GM21576 (cell line): Measurements from ENCODE around the gene CTNND2.
"Not testable (repeated sequence)": the region's sequence is repeated elsewhere in the genome, so short reads cannot be mapped to it uniquely, and the experiment has no call there.

Experiments
- ATAC-seq: cut with Tn5 transposase; IDR thresholded peaks from one replicate; pipeline ENCODE4 v1.9.1; 2021; ENCODE audit warnings: mild to moderate bottlenecking, moderate library complexity; ENCODE audit not compliant: unreplicated experiment

Gene CTNND2

DNA sequence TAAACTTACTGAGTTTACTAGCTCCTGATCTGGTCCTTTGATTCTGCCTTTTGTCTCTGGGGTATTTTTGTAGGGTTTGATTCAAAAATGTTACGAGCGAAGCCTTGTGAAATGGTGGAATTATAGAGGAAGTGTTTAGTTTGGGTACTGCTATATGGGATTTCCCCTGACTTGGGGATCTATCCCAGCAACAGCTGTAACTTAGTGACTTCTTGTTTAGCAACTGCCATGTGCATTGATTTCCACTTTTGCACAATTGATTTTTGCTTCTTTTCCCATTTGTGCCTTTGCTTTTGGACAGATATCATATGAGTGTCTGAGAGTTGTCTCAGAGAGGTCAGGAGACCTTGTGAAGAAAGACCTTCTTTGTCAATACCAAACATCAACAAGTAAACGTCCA is 894.7 kb downstream of the CTNND2 start:
- no peak for ATAC-seq

DNA sequence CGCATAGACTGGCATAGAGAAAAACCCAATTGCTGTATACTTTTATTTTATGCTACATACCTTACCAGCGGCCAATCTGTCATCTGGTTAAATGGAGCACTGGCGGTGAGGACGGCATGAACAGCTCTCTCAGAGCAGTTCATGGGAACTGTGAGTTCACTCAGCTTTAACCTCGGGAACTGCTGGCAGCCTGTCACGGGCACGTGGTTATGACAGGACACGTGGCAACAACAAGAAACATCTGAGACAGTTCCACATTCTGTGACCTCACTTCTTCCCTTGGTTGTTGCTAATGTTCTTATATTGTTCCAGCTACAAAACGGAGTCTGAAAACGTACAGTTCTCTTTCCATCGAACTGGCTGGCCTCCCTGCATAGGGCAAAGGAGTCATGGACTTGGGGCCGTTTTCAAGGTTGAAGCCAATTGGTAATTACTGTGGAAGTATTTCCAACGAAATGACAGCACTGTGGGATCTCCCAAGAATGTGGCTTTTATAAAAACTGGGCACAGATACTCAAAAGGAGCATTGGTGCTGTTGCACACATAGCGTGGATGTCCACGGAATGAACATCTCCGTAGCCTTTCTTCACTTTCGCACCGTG is 896.9 kb downstream of the CTNND2 start:
- ATAC-seq, result no peak

DNA sequence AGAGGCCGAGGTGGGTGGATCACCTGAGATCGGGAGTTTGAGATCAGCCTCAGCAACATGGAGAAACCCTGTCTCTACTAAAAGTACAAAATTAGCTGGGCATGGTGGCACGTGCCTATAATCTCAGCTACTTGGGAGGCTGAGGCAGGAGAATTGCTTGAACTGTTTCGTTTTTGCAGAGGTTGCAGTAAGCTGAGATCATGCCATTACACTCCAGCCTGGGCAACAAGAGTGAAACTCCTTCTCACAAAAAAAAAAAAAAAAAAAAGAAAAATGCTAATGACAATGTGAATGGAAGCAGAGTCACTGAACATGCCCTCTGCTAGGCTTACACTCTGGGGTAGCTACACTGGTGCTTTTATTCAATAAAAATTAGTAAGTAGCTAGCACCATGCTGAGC is 899.7 kb downstream of the CTNND2 start:
- not testable (repeated sequence) for ATAC-seq

DNA sequence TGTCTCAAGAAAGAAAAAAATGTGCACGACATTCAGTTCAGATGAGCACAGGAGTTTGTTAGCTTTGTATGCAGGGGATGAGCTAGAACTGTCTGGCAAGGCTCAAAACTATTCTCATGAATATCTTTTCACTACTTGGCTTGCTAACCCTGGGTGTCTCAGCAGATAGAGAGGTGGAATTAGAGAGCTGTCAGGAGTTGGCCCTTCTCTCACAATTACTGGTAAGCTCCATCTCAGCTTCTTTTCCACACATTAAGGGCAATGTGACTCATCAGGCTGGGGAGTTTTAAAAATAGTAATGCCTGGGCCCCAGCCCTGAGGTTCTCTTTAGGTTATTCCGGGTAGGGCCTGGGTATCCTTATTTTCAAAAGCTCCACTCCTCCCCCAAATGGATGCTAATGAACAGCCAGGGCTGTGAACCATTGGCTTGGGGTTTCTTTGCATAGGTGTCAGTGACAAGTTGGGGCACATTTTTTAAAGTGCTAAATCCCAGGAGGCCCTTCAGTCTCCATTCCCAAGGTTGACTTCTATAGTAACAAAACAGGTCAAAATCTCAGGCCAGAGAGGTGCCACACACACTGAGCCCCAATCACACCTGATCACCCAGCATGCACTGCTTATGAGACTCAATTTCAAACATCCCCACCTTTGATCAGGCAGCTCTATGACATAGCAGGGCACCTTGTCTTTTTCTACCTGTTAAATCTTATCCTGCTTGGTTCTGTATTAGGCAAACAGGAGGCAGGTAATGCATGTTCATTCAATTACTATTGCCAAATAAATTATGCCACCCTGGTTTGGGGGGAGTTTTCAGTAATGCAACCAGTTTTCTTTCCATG is 903.5 kb downstream of the CTNND2 start:
- ATAC-seq, result no peak

DNA sequence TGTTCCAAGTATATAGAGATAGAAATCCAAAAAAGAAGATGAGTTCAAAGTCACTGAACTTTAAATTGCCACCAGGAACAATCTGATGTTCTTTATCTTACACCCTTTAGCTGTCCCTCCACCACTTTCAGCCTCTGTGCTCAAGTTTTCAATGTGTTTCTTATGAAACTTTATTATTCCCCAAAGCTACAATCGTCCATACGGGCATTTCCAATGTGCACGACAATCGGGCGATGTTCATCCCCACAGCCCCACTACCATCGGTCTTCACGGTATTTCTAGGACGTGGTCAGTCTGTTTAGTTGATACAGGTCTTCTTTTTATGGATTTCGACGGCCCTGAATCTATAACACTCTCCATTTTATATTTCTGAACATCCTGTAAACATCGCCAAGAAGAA is 904.5 kb downstream of the CTNND2 start:
- no peak for ATAC-seq

DNA sequence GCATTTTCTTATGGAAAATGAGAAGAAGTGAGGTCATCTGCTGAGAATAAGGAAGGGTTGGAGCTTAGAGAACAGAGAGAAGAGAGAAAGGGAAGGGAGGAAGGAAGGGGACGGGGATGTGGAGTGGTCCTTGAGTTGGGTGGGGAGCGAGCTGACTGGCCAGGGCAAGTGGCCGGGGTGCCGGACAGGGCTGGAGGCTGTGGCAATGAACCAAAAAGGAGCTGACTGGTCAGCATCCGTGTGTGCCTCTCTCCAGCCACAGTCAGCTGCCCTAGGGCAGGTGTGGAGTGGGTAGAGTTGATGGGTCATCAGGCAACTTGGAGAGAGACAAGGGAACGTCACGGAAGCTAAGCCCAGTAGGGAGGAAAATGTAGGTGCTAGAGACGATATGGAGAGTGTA is 908.4 kb downstream of the CTNND2 start:
- ATAC-seq, result no peak

DNA sequence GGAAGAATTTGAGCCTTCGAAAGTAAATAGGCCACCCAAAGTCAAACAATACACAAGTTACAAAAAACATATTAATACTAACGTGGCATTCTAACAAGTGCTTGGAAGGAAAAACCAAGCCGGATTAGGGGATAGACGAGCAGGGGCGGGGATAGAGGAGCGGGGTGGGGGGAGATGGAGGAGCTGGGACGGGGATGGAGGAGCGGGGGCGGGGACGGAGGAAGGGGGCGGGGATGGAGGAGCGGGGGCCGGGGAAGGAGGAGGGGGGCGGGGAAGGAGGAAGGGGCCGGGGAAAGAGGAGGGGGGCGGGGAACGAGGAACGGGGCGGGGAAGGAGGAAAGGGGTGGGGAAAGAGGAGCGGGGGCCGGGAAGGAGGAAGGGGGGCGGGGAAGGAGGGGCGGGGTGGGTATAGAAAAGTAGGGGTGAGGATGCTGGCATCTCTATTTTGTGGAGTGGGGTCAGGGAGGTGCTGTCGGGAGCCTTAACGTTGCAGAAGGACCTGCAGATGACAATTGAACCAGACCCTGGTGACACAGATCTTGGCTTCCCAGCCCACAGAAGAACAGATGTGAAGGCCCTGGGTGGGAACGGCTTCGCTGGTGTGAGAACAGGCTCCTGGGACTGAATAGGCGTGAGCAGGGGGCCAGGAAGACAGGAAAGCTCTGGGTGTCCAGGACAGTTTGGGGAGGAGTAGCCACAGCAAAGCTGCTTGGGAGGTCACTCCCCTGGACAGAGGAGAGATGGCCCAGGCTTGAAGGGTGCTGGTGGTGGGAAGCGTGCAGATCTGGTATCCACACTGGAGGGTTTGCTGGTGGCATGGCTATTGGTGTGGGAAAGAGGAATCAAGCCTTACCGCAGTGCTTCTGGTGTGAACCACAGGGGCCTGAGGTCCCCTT is 909.9 kb downstream of the CTNND2 start:
- no peak for ATAC-seq

DNA sequence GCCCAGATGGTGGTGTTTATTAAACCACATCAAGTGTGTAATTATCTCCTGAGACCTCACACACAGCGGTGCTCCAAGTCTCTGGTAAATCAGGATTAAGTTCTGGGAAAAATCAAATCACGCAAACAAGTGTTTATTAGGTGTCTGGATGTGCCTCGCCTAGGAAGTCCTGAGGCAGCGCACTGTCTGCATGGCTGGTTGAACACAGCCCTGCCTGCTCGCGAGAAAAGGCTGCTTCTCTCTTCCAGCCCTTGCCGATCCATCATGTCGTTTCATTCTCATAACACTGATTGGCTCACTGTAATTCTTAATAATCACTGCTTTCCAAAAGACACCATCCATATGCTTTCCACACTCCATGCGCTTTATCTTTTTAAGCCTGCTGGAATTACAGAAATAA is 913.6 kb downstream of the CTNND2 start:
- ATAC-seq, result no peak

DNA sequence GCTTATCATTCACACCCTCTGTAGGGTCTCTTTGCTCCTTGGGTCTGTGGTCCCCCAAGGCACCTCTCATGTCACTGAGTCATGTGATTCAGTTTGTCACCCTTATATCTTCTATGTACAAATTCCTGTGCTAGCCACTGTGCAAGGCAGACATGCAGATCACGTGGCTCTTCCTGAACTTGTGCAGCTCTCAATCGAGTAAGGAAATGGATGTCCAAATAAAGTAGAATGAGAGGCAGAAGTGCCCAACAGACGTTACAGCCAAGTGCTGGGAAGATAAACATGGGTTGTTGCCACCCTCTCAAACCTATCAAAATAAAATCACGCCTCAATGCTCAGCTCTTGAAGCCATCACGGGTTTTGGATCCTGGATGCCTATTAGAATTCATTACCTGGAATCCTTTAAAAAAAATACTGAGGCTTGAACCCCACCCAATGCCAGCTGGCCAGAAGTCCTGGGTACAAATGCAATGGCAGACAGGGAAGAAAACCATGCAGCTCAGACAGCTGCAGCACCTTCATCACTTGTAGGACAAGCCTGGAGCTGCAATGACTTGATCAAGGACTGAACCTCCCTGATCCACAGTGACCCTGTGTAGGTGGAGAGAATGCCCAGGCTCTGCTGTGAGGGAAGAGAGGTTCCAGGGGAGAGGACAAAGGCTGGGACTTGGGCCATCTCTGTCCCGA is 914.5 kb downstream of the CTNND2 start:
- no peak for ATAC-seq

DNA sequence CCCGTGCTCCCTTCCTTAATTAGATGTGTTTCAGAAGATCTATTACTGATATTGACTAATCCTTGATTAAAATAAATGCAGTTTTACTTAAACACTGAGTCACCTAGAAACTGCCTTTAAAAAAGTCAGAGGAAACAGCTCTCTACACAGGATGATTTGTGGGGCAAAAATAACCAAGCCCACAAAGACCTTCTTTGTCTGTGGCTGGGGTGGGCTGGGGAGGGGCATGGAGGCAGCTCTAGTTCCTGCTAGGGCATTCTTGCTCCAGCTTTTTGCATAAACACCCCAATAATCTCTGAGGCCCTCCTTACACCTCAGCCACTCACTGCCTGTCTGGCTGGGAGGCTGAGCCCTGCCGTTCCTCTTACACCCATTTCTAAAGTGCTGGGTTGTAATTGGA is 915.6 kb downstream of the CTNND2 start:
- ATAC-seq, result no peak

DNA sequence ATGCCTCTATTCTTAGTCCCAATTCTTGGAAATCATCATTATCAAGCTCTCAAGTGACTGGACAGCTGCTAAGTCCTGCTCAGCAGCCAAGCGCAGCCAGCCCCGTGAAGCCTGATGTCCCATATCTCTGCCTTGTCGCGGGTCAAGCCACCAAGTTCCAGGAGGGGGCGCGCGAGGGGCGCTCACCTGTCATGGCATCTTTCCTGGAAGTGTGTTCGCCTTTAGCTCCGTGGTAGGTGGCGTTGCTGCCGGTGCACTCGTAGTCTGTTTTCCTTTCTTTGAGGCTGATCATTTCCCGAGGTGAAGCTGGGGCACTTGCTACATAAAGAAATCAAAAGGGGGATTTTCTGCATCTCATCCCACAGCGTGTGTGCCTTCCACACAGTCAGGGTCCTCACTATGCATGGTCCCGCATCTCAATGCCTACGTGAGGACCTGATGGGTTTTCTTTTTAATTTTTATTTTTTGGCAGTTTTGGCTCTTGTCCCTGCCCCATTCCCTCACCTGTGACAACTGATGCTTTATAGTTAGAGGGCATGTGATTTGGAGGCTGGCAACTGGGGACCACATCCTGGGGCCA is 916.2 kb downstream of the CTNND2 start:
- peak; percentile 94 for ATAC-seq

DNA sequence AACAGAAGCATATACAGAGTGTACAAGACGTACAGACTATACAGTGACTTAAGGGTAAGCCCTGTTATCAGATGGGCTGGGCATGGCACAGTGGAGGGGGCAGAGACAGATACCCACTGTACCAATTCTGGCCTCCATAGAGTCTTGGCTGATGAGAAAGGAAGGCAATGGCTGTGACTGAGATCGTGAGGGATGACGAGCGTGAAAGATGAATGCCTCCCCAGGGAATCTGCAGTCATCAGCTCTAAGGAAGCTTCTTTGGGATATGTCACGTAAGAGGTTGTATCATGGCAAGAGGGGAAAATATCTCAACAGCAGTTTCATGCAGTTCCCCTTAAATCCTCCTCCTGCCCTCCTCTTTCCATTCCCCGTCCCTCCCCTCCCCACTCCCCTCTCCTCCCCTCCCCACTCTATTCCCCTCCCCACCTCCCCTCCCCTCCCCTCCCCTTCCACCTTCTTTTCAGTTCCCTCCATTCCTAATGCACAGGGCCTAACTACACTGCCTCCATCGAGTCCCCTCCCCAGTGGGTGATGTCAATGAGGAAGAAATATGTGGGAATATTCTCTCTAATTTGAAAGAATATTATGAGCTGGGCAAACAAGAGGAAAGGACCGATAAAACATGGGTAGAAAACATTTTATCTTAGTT is 916.8 kb downstream of the CTNND2 start:
- no peak for ATAC-seq

DNA sequence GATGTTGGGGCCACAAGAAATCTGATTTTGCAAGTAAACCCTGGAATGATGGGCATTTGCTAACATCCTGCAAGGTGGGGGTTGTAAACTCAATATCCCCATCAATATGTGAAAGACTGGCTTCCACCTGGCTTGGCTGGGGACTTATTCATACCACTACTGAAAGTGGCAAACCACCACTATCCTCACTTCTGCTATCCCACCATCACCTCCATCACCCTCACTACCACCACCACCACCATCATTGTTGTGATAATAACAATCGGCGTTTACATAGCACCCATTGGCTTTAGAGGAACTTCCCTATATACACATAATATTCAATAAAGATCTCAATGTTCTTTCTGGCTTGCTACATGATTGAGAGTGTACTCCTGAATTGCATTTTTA is 918.5 kb downstream of the CTNND2 start:
- ATAC-seq, result no peak

DNA sequence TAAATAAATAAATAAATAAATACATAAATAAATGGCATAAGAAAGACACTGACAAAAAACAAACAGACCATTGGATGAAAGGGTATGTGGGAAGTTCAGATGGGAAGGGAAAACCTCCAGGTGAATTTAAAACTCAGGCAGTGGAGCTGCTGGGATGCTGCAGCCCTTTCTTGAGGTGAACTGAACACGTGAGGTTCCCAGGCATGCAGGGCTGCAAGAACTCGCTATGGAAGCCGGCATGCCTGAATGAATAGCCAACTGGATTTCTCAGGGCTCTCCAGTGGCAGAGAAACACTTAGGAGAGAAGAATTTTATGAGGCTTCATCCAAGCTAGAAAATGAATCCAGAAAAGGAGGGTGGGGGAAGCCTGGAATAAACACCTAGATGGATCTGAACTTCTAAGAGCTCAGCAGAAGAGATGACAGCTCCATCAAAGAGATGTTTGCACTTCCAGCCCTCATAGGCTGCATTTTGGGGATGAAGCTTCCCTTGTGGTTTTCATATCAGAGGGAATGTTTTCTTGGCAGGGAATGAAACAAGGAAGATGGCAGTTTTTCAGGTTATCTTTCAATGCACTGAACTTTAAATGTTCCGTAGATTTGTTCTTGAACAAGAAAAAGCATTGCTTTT is 919.0 kb downstream of the CTNND2 start:
- no peak for ATAC-seq

DNA sequence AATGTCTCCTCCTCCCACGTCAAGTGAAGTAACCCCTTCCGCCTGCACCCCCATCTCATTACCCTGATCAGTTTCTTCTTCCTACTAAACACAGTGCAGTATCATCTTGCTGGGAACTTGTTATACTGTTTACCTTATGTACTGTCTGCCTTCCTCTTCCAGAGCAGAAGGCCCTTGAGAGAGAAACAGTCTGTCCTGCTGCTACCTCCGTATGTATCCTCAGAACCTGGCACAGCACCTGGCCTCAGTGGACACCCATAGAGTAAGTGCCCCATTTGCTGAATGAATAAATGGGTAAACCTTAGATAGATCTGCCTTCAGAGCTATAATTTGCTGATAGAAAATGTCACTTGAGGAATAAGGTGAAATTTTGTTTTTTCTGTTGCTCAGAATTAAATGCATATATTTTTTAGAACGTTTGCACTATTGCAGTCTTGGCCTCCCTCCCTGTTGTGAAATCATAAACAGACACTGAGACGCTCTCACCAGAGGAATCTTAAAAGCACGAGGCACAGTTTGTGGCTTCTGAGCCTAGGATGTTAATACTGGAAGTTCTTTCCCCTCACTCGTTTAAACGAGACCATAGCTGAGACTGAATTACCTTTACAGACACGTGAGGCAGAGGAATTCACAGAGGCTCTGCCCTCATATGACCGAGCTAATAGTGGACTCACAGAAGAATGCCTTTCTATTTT is 920.1 kb downstream of the CTNND2 start:
- ATAC-seq, result no peak

DNA sequence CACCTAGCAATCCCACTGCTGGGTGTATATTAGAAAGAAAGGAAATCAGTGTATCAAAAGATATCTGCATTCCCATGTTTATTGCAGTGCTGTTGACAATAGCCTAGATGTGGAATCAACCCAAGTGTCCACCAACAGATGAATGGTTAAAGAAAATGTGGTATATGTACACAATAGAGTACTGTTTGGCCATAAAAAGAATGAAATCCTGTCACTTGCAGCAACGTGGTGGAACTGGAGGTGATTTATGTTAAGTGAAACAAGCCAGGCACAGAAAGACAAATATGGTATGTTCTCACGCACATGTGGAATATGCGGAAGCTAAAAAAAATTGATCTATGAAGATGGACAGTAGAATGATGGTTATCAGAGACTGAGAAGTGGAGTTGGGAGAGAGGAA is 921.6 kb downstream of the CTNND2 start:
- no peak for ATAC-seq

DNA sequence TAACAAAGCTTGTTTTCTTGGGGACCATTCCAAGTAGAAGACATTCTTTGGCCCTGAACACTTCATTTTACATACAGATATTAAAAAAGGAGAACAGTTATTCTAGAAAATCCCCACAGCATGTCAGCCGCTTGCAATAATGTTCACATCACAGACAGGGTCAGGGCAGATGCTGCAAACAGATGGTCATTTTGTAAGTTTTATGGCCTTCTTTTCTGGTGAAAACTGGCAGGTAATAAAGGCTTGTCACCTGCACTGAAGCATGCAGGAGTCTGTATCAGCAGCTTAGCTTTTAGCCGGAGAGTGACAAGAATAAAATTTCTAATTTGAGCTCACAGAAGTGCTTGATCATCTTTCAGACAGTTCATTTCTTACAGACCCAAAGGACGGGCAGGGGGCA is 922.3 kb downstream of the CTNND2 start:
- ATAC-seq, result no peak

DNA sequence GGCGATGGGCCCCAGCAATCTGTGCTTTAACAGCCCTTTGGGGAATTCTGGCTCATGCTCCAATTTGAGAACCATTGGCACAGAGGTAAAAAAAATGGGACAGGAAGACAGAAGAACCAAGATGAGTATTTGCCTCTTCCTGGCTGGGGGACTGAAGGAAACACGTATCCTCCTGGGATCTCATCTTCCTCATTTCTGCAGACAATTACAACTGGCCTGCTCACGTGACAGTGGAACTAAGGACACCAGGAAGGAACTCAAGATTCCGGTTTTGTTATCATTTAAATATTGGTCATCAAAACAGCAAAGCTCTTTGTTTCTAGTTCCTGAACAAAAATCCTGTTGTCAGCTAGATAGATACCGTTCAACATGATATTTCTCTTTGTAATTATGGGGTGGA is 927.2 kb downstream of the CTNND2 start:
- ATAC-seq, result no peak

DNA sequence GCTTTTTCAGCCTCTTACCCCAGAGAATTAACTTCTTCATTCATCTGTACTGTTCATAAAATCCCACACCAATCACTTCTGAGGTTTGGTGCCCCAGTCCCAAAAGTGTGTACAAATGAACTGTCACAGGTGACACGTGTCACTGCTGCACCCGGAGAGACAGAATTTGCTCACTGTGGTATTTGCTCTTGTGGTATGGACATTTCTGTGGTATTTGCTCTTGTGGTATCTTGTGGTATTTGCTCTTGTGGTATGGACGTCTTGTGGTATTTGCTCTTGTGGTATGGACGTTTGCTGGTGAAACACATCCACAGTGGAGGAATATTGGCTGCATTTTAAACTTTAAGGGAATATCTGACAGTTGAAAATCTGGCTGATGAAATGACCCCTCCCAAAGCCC is 928.3 kb downstream of the CTNND2 start:
- no peak for ATAC-seq
